Upper lobe of left lung (tissue), 4 donors: ENCODE results near the gene SLC9A6.

ENCODE experiments used
- CTCF ChIP-seq, 6 experiments: fragments of 450-650 bp in 4 of 6; fragments of 200-600 bp in 2 of 6; sonication (generic) in 2 of 6; IDR thresholded peaks; one replicate each; pipeline ENCODE4 v1.5.1; 2016 to 2019; ENCODE audit warnings: antibody characterized with exemption in 6 of 6
- POLR2A ChIP-seq, 4 donors: fragments of 450-650 bp; IDR thresholded peaks; one replicate each; pipeline ENCODE4 v1.5.1; 2016 to 2017; ENCODE audit warnings: antibody characterized with exemption in 4 of 4, mild to moderate bottlenecking in 2 of 4
- POLR2AphosphoS5 ChIP-seq, 2 donors: sonication (generic); formaldehyde crosslinking; IDR thresholded peaks; one replicate each; pipeline ENCODE4 v1.5.1; 2017; ENCODE audit warnings: antibody characterized with exemption in 2 of 2

- TF ChIP-seq POLR2A (IDR thresholded peaks at IDR 0.05) (no peak), CTCF (IDR thresholded peaks at IDR 0.05) (no peak), POLR2AphosphoS5 (IDR thresholded peaks at IDR 0.05) (no peak)
Measured at GRCh38 chrX:135975421-135975820, 9.8 kb upstream of the SLC9A6 start.
